CD14-positive monocyte (primary cell): Measurements from ENCODE around the gene TSPAN31. TPM values are rescaled to one million over a fixed set of nuclear protein-coding genes. Genes with fewer than 3 reads are reported as not detected.

Source experiments
- DNase-seq, 3 donors: peaks; one replicate each; pipeline ENCODE4 v3.0.0-alpha.2; 2011 to 2022
- H2AFZ ChIP-seq: 2 replicates; pipeline ENCODE4 v1.6.0; 2012; ENCODE audit warnings: mild to moderate bottlenecking, low read depth, low read length, inconsistent platforms; ENCODE audit not compliant: insufficient read depth, poor library complexity, severe bottlenecking
- H3K27ac ChIP-seq, 2 donors: 1 replicate in 1 of 2; 2 replicates in 1 of 2; pipeline ENCODE4 v1.5.1; 2012 to 2013; ENCODE audit warnings: low read length in 2 of 2, control low read depth in 1 of 2, inconsistent platforms in 1 of 2, low read depth in 1 of 2, mild to moderate bottlenecking in 1 of 2
- H3K27me3 ChIP-seq, 2 donors: one replicate each; pipeline versions ENCODE4 v1.6.0 to v1.6.1; 2011 to 2013; ENCODE audit warnings: low read length in 2 of 2; ENCODE audit not compliant: control insufficient read depth in 2 of 2, insufficient read depth in 2 of 2
- H3K36me3 ChIP-seq, 2 donors: replicated peaks in 1 of 2; 1 replicate in 1 of 2; 2 replicates in 1 of 2; pipeline versions ENCODE4 v1.5.1 to v1.6.1; 2012 to 2013; ENCODE audit warnings: low read length in 2 of 2, control low read depth in 1 of 2, inconsistent platforms in 1 of 2, mild to moderate bottlenecking in 1 of 2; ENCODE audit not compliant: insufficient read depth in 2 of 2, control insufficient read depth in 1 of 2
- H3K4me1 ChIP-seq, 2 donors: 1 replicate in 1 of 2; 2 replicates in 1 of 2; pipeline versions ENCODE4 v1.5.1 to v1.6.1; 2012 to 2013; ENCODE audit warnings: low read length in 2 of 2, control low read depth in 1 of 2, inconsistent platforms in 1 of 2, mild to moderate bottlenecking in 1 of 2, moderate library complexity in 1 of 2; ENCODE audit not compliant: insufficient read depth in 2 of 2, control insufficient read depth in 1 of 2
- H3K4me2 ChIP-seq: replicated peaks from 2 replicates; pipeline ENCODE3; 2012; ENCODE audit warnings: low read length, moderate library complexity, mild to moderate bottlenecking; ENCODE audit not compliant: poor library complexity, severe bottlenecking; ENCODE audit errors: extremely low read depth
- H3K4me3 ChIP-seq, 3 experiments: fragments of 200-600 bp in 1 of 3; sonication (generic) in 1 of 3; replicated peaks in 1 of 3; 1 replicate in 2 of 3; 2 replicates in 1 of 3; pipeline ENCODE4 v1.5.1; 2011 to 2013; ENCODE audit warnings: low read length in 3 of 3, mild to moderate bottlenecking in 3 of 3, control low read depth in 2 of 3, low read depth in 2 of 3, inconsistent platforms in 1 of 3, moderate library complexity in 1 of 3
- H3K79me2 ChIP-seq: 2 replicates; pipeline ENCODE4 v1.6.0; 2012; ENCODE audit warnings: mild to moderate bottlenecking, control low read depth, inconsistent platforms, low read length, moderate library complexity; ENCODE audit not compliant: insufficient read depth
- H3K9ac ChIP-seq: 2 replicates; pipeline ENCODE4 v1.6.0; 2017; ENCODE audit warnings: low read length, mild to moderate bottlenecking; ENCODE audit not compliant: insufficient read depth, poor library complexity, severe bottlenecking
- H3K9me3 ChIP-seq, 2 donors: replicated peaks in 1 of 2; 1 replicate in 1 of 2; 2 replicates in 1 of 2; pipeline versions ENCODE4 v1.5.1 to v1.6.1; 2012 to 2013; ENCODE audit warnings: low read length in 2 of 2, control low read depth in 1 of 2; ENCODE audit not compliant: control insufficient read depth in 1 of 2, insufficient read depth in 1 of 2
- H4K20me1 ChIP-seq: 2 replicates; pipeline ENCODE4 v1.6.0; 2012; ENCODE audit warnings: mild to moderate bottlenecking, low read length, control low read depth, moderate library complexity; ENCODE audit not compliant: insufficient read depth
- H3K27ac Mint-ChIP-seq, 7 donors: one replicate each; pipeline ENCODE4 v1.8.0; 2020; ENCODE audit warnings: mild to moderate bottlenecking in 7 of 7, mixed read lengths in 7 of 7, moderate library complexity in 6 of 7, inconsistent platforms in 2 of 7
- H3K27me3 Mint-ChIP-seq, 3 donors: one replicate each; pipeline ENCODE4 v1.8.0; 2021 to 2022; ENCODE audit warnings: low read depth in 3 of 3, mild to moderate bottlenecking in 3 of 3, mixed read lengths in 3 of 3, moderate library complexity in 3 of 3, inconsistent platforms in 1 of 3
- H3K36me3 Mint-ChIP-seq, 2 donors: one replicate each; pipeline ENCODE4 v1.8.0; 2020; ENCODE audit warnings: mixed read lengths in 2 of 2, inconsistent platforms in 1 of 2, mild to moderate bottlenecking in 1 of 2
- H3K4me1 Mint-ChIP-seq: one replicate; pipeline ENCODE4 v1.8.0; 2020; ENCODE audit warnings: mild to moderate bottlenecking, mixed read lengths
- H3K4me3 Mint-ChIP-seq, 2 donors: one replicate each; pipeline ENCODE4 v1.8.0; 2020; ENCODE audit warnings: mild to moderate bottlenecking in 2 of 2, mixed read lengths in 2 of 2, moderate library complexity in 1 of 2
- H3K9me3 Mint-ChIP-seq, 7 donors: one replicate each; pipeline ENCODE4 v1.8.0; 2020 to 2022; ENCODE audit warnings: mixed read lengths in 7 of 7, mild to moderate bottlenecking in 6 of 7, moderate library complexity in 6 of 7, inconsistent platforms in 2 of 7
- WGBS: methylation state at CpG from one replicate; pipeline ENCODE4 v1.1.5; 2013; ENCODE audit warnings: missing lambda C conversion rate; ENCODE audit not compliant: insufficient coverage; 5-methylcytosine and 5-hydroxymethylcytosine counted together
- intact Hi-C, 2 donors: fragments of 100-400 bp; cut with micrococcal nuclease; formaldehyde crosslinking; loops; one replicate each; pipeline versions ENCODE4 v1.15.0 to v1.15.1; 2023
- polyA plus RNA-seq, 3 donors: library from polyadenylated mRNA; depleted of rRNA in 1 of 3; unstranded in 2 of 3; stranded (reverse) in 1 of 3; fragments of 300-500 nt in 2 of 3; fragments of >200 nt in 1 of 3; fragmentation: Illumina TruSeq in 2 of 3; gene quantifications; 1 replicate in 2 of 3; 2 replicates in 1 of 3; pipeline ENCODE4 v1.2.3, GENCODE V29; 2012 to 2021
- TF ChIP-seq, protein P1 (sequence below): fragments of 200-600 bp; IDR thresholded peaks from one replicate; pipeline ENCODE4 v1.8.0; 2022; ENCODE audit warnings: antibody characterized with exemption, mild to moderate bottlenecking

The TSPAN31 gene
- polyA plus RNA-seq, 3 donors, result 20.6 to 48.1 (median 43.0) TPM

DNA sequence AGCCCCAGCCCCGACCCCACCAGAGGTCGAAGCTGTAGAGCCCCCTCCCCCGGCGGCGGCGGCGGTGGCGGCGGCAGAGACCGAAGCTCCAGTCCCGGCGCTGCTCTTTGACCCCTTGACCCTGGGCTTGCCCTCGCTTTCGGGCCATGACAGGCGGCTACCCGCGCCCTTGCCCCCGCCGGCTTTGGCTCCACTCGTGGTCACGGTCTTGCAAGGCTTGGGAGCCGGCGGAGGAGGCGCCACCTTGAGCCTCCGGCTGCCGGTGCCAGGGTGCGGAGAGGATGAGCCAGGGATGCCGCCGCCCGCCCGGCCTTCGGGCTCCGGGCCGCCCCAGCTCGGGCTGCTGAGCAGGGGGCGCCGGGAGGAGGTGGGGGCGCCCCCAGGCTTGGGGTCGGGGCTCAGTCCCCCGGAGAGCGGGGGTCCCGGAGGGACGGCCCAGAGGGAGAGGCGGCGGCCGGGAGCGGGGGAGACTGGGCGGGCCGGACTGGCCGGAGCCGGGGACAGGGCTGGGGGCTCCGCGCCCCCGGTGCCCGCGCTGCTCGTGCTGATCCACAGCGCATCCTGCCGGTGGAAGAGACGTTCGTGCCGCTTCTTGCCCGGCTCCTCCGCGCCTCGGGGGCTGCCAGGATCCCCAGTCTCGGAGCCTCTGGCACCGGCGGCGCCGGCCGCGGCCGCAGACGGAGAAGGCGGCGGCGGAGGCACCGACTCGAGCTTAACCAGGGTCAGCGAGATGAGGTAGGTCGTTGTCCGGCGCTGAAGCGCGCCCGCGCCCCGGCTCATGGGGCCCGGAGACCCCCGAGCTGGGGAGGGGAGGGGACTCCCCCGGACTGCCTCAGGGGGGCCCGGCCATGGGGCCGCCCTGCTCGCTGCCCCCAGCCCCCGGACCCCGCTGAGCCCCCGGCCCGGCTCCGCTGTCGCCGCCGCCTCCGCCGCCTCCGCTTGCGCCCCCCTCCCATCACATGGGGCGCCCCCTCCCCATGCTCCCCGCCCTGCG lies 7.1 kb upstream of the TSPAN31 start:
- H3K4me3 ChIP-seq, result no peak overlapping the region
- peaks cover 29 to 35% of the 10 kb centered on the region in 2 donors for H3K36me3 Mint-ChIP-seq
- TF ChIP-seq, protein P1, sequence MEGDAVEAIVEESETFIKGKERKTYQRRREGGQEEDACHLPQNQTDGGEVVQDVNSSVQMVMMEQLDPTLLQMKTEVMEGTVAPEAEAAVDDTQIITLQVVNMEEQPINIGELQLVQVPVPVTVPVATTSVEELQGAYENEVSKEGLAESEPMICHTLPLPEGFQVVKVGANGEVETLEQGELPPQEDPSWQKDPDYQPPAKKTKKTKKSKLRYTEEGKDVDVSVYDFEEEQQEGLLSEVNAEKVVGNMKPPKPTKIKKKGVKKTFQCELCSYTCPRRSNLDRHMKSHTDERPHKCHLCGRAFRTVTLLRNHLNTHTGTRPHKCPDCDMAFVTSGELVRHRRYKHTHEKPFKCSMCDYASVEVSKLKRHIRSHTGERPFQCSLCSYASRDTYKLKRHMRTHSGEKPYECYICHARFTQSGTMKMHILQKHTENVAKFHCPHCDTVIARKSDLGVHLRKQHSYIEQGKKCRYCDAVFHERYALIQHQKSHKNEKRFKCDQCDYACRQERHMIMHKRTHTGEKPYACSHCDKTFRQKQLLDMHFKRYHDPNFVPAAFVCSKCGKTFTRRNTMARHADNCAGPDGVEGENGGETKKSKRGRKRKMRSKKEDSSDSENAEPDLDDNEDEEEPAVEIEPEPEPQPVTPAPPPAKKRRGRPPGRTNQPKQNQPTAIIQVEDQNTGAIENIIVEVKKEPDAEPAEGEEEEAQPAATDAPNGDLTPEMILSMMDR, result no peak
- H3K27ac ChIP-seq, result no peak overlapping the region
- H3K36me3 ChIP-seq, result peaks cover 23 to 33% of the 10 kb centered on the region in 2 donors
- H3K4me1 Mint-ChIP-seq, result peaks cover 34% of the 10 kb centered on the region
- peaks cover 26% of the 10 kb centered on the region for H3K79me2 ChIP-seq
- no peaks in the 10 kb centered on the region for H3K27me3 ChIP-seq
- no peak for DNase-seq
- intact Hi-C loops, result no loop called here
- H3K27ac Mint-ChIP-seq, result no peak overlapping the region
- H3K27me3 Mint-ChIP-seq, result no peaks in the 10 kb centered on the region
- H3K4me1 ChIP-seq, result peaks cover 25 to 29% of the 10 kb centered on the region in 2 donors
- H4K20me1 ChIP-seq, result no peaks in the 10 kb centered on the region
- H3K9me3 ChIP-seq, result no peaks in the 10 kb centered on the region
- H2AFZ ChIP-seq, result no peak overlapping the region
- H3K9me3 Mint-ChIP-seq, result no peaks in the 10 kb centered on the region
- H3K4me3 Mint-ChIP-seq, result no peak overlapping the region
- 94% methylated on average over 62 of the region's 110 CpGs for WGBS
- no peak overlapping the region for H3K9ac ChIP-seq
- no peak overlapping the region for H3K4me2 ChIP-seq

DNA sequence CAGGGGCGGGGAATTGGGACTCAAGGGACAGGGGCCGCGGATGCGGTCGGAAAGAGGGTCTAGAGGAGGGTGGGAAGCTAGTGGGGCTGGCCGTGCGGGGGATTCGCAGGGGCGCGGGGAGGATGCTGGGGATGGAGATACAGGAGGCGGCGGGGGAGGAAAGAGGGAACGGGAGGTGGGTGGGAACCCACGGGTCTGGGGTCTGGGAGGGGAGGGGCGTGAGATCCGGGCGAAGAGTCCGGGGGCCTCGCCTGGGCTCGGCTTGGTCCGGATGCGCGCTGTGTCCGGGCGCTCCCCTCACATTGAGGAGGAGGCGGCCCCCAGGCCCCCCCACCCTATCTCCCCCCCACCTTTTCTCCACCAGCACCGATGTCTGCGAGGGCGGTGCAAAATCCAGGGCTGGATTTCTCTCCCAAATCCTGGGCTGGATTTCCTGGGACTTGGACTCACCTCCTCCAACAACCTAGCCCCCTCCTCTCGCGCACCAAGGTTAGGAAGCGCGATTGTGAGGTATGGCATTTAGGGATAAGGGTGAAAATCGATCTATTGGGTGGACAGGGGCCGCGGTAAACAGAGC lies 6.1 kb upstream of the TSPAN31 start, which contains the start of gene AGAP2:
Gene AGAP2, minus strand, starts transcription at position 82 of the 577 bp plus-strand sequence. CDS start 496 bp downstream, outside the sequence.
- Histone ChIP-seq H3K9me3 (no peaks in the 10 kb centered on the region), H4K20me1 (no peaks in the 10 kb centered on the region), H3K36me3 (peaks cover 13 to 23% of the 10 kb centered on the region in 2 donors), H3K27ac (no peak within 1 kb of the TSS), H3K9ac (no peak within 1 kb of the TSS), H3K79me2 (peaks cover 26% of the 10 kb centered on the region), H2AFZ (no peak within 1 kb of the TSS), H3K4me2 (no peak within 1 kb of the TSS), H3K27me3 (no peaks in the 10 kb centered on the region), H3K4me1 (peaks cover 25 to 29% of the 10 kb centered on the region in 2 donors), H3K4me3 (no peak within 1 kb of the TSS)
- WGBS, result 80% methylated on average over 13 of the region's 36 CpGs
- Mint-ChIP-seq H3K27me3 (no peaks in the 10 kb centered on the region), H3K4me1 (peaks cover 35% of the 10 kb centered on the region), H3K9me3 (no peaks in the 10 kb centered on the region), H3K36me3 (peaks cover 19 to 26% of the 10 kb centered on the region in 2 donors), H3K4me3 (no peak within 1 kb of the TSS), H3K27ac (peak within 1 kb of the TSS in 1 of 7 donors; percentile 62)
- TF ChIP-seq, protein P1, result no peak
- DNase-seq, result no peak
- intact Hi-C loops, result no loop called here
